Ishikawa (cell line): ENCODE measurements around the gene FST.

Experiments used
- CEBPB ChIP-seq: IDR thresholded peaks from 2 replicates; pipeline ENCODE4 v1.6.1; 2012
- CREB1 ChIP-seq: IDR thresholded peaks from 2 replicates; pipeline ENCODE4 v1.6.1; 2012; ENCODE audit warnings: low read depth
- EGR1 ChIP-seq: IDR thresholded peaks from 2 replicates; pipeline ENCODE4 v1.6.1; 2012
- EP300 ChIP-seq: IDR thresholded peaks from 2 replicates; pipeline ENCODE4 v1.6.1; 2012; ENCODE audit warnings: borderline replicate concordance
- FOXM1 ChIP-seq: IDR thresholded peaks from 2 replicates; pipeline ENCODE4 v1.6.1; 2012; ENCODE audit warnings: low read depth, borderline replicate concordance
- MAX ChIP-seq: IDR thresholded peaks from 2 replicates; pipeline ENCODE4 v1.6.1; 2012
- NFIC ChIP-seq: IDR thresholded peaks from 2 replicates; pipeline ENCODE4 v1.6.1; 2012
- RAD21 ChIP-seq: IDR thresholded peaks from 2 replicates; pipeline ENCODE4 v1.6.1; 2012; ENCODE audit warnings: low read depth
- REST ChIP-seq: IDR thresholded peaks from 2 replicates; pipeline ENCODE4 v1.6.1; 2012; ENCODE audit warnings: low read depth, mild to moderate bottlenecking
- TAF1 ChIP-seq: IDR thresholded peaks from 2 replicates; pipeline ENCODE4 v1.6.1; 2012; ENCODE audit warnings: low read depth, mild to moderate bottlenecking
- TCF12 ChIP-seq: IDR thresholded peaks from 2 replicates; pipeline ENCODE4 v1.6.1; 2012; ENCODE audit warnings: low read depth
- TEAD4 ChIP-seq: IDR thresholded peaks from 2 replicates; pipeline ENCODE4 v1.6.1; 2012
- USF1 ChIP-seq: IDR thresholded peaks from 2 replicates; pipeline ENCODE4 v1.6.1; 2012
- YY1 ChIP-seq: IDR thresholded peaks from 2 replicates; pipeline ENCODE4 v1.6.1; 2012; ENCODE audit warnings: low read depth
- ZBTB7A ChIP-seq: IDR thresholded peaks from 2 replicates; pipeline ENCODE4 v1.6.1; 2012; ENCODE audit warnings: low read depth

Gene FST

GRCh38 chr5:53480416-53481158 is at the start of gene FST:
Gene FST (plus strand): TSS chr5:53480629. CDS start chr5:53480792, 163 bp downstream.
- TF ChIP-seq TAF1 (no peak), MAX (no peak), RAD21 (no peak), TEAD4 (no peak), EP300 (no peak), ZBTB7A (no peak), USF1 (no peak), CREB1 (no peak), TCF12 (no peak), CEBPB (no peak), REST (no peak), FOXM1 (no peak), EGR1 (no peak), NFIC (no peak)

GRCh38 chr5:53431665-53432064 is 48.8 kb upstream of the FST start:
- TF ChIP-seq USF1: no peak
- TF ChIP-seq RAD21: no peak
- TF ChIP-seq CREB1: no peak

GRCh38 chr5:53433026-53433425 is 47.4 kb upstream of the FST start:
- TF ChIP-seq MAX (no peak), FOXM1 (peak; percentile 62), EGR1 (no peak), YY1 (no peak), TCF12 (peak; percentile 87), REST (no peak), CREB1 (no peak), NFIC (peak; percentile 99), USF1 (no peak), CEBPB (peak; percentile 41; the same call in 1 of the 2 replicates), TAF1 (no peak), ZBTB7A (no peak), RAD21 (no peak), TEAD4 (peak; percentile 94), EP300 (peak; percentile 82)

GRCh38 chr5:53434541-53434940 is 45.9 kb upstream of the FST start:
- no peak for TF ChIP-seq USF1
- no peak for TF ChIP-seq CREB1

GRCh38 chr5:53436480-53437191 is 43.8 kb upstream of the FST start:
- TF ChIP-seq CREB1 (no peak), RAD21 (no peak), EP300 (no peak), TCF12 (no peak), MAX (no peak), TAF1 (no peak), FOXM1 (no peak), REST (no peak), TEAD4 (no peak), ZBTB7A (no peak), USF1 (no peak), EGR1 (no peak)
